ENCODE measurements around the gene RFC3.

Gene RFC3

DNA sequence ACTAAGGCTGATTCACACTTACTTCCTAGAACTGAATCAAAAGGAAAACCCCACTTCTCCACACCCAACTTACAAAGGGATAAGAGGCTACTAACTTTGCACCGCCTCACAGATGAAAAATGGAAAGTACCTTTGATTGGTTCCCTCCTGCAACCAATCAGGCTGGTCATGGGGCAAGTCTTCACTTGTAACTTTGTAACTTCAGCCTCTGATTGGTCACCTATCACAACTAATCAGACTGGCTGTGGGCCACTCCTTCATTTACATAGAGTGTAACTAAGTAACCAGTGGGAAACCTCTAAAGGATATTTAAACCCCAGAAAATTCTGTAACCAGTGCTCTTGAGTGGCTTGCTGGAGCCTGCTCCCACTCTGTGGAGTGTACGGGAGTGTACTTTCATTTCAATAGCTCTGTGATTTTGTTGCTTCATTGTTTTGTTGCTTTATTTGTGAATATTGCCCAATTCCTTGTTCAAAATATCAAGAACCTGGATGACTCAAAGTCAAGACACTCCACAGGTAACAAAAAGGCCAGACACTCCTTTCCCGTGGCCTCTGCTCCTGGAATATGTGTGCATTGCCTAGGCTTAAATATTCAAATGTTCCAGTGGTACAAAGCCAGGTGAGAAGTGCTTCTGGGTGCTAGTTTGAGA, 50.5 kb downstream of the RFC3 start:
- DNase-seq (ENCODE audit: low read depth), result no peak

DNA sequence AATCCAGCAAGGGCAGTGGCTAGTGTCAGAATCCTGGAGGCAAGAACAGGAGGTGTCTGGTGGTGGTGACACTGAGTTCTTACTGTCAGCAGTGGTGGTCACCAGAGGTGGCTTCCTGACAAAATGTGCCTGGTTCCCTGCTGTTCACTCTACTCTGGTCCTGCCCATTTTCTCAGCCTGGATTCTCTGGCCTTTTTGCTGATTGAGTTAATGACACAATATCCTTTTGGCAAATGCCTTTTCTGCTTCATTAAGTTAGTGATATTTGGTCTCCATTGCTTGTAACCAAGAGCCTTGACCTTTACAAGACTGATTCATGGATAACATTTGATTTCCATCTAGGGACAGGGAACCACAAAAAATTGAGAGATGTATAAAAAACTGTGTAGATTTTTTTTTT, 51.1 kb downstream of the RFC3 start:
- no peak for DNase-seq (ENCODE audit: low read depth)

DNA sequence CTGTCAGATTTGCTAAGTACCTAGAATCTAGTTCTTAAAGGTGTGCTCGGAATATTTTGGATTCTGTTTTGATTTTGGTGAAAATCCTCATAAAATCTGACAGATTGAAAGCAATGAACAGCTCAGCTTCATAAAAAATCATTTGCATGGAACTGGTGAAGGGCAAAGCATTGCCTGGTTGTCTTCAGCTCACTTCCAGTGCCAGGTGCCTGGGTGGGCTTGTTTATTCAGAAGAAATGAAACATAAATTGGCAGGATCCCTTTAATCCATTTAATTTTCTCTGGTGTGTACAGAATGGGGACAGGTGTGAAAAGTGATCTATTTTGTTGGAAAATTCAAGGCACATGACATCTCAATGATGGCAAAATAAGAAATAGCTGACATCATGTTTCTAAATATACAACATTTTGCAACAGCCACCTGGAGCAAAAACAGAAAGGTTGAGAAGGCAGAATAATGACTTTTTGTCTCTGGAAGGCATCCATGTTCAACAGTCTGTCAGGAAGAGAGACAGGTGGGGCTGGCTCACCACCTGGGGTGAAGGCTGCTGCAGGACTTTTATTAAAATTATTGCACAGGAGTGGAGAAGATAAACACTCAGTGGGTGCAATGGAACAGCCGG, 52.2 kb downstream of the RFC3 start:
- DNase-seq (ENCODE audit: low read depth), result no peak

DNA sequence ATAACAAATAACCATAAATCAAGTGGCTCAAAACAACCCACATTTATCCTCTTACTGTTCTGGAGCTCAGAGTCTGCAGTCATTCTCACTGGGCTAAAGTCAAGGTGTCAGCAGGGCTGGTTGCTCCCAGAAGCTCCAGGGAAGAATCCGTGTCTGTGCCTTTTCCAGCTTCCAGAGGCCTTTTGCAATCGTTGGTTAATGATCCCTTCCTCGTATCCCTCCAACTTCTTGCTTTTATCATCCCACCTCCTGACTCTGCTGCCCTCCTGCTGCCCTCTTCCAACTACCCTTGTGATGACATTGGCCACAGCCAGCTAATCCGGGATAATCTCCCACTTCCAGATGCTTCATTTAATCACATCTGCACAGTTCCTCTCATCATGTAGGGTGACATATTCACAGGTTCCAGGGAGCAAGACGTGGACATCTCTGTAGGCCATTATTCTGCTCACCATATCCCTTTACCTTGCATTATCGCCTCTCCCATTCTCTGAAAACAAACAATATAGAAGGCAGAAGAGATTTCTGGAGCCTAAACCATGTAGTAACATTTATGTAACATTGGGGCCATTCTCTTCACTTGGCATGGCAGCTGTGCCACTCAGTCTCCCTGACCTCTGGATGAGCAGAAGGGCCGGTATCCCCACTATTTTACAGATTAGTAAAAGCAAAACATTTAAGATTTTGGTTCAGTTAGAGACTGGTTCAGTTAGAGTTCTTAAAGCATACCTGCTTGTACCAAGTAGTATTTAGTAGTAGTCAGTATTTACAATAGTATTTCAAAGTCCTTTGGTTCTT, 53.5 kb downstream of the RFC3 start:
- DNase-seq (ENCODE audit: low read depth), result no peak

DNA sequence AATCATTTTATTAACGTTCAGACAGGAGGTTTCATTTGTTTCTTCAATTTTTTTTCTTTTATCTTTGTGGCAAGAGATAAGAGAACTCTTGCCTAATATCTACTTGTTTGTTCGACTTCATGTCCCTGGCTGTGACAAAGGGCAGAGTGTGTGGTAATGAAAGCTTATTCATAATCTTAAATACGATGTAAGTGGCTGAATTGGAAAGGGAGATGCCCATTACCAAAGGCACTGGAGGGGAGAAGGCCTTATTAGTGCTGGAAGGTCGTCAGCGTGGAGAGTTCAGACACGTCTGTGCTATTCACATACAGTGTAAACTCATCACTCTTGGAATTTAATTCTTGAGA, 54.0 kb downstream of the RFC3 start:
- DNase-seq (ENCODE audit: low read depth), result no peak

DNA sequence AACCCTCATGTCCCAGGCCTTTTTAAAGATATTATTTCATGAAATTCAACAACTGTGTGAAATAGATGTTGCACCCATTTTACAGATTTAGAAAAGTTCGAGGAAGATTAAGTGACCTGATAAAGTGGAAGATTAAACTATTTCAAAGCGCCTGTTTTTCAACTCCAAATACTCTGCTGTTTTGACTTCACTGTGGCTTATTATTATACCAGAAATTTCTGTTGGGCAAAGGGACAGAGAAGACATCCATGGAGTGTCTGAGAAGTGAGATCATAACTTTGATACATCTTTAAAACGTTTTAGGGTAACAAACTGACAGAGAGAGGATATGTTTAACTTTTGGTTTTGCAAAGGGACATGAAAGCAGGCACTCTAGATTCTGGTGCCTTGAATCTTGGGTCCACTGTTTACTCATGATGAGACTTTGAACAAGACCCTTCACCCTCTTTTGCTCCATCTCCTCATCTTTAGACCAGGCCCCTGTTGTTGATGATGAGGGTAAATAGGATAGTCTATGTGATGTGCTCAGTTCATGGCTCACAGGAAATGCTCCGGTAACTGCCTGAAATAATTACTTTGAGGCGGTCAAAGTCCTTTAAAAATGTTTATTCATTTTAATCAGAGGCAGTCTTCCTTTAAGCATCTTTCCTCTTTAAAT, 55.4 kb downstream of the RFC3 start:
- DNase-seq (ENCODE audit: low read depth), result no peak

DNA sequence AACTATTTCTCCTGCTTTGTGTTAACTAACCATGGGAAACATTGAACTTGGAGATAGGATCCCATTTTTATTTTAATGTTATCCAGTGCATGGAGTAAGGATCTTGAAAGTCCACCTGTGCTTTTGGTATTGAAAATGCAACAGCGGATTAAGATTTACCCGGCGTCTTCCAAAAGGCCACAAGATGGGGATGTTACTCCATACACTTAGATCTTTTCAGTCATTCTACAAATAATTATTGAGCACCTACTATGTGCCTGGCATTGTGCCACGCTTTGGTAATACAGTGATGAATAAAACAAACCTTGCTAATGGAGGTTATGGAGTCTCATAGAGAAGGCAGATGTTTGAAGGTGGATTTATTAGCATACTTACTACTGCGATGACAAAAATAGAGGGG, 56.9 kb downstream of the RFC3 start:
- DNase-seq (ENCODE audit: low read depth), result no peak

DNA sequence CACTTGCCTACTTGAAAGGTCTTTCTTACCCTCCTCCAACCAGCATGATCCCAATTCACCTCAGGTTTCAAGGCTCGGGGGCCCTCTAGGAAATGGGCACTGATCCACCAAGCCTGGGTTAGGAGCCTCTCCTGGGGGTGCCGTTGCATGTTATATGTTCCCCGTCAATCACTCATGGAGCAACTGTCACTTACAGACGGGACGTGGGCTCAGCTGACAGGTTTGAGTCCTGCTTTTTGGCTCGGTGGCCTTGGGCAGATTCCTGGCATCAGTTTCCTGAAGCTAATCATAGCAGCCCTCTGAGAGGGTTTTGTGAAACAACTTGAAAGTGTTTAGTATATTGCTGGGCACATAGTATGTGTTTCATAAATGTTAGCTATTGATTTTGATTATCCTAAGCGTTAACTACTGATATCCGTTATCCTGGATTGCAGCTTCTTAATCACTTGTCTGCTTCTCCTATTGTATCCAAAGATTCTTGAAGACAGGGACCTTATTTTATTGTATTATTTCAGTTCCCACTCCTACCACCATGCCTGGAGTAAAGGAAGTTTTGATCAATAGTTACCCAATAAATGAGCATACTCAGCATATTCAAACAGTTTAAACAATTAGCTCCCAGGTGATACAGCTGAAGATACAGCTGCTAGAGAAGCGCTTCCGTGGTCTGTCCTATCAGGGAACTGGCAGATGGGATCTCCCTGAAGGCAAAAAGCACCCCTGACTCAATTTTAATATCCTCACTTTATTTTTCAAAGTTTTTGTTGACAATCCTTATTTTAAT, 57.9 kb downstream of the RFC3 start:
- no peak for DNase-seq (ENCODE audit: low read depth)

DNA sequence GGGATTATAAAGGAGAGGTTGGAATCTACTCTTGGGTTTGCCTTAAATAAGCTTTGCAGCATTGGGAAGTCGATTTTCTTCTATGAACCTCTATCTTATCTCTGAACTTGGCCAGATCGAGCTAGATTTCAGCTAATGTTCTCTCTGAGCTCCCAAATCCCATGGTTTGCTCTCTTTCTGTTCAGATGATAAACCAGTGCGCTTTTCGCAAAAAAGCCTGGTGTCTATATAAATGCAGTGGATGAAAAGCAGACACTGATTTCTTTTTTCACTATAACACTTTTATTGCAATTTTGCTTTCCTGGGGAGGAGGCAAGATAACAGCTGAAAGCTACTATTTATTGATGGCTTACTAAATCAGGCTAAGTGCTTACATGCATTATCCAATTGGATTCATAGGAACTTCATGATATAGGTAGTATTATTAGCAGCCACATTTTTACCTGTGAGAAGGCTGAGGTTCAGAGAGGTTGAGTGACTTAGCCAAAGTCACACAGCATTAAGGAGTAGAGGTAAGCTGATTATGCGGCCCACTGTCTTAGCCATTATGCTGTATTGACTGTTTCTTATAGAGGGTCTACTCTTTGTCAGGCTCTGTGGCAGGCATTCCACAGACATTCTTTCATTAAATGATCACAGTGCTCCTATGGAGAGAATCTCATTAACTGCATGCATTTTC, 58.9 kb downstream of the RFC3 start:
- DNase-seq (ENCODE audit: low read depth), result no peak

DNA sequence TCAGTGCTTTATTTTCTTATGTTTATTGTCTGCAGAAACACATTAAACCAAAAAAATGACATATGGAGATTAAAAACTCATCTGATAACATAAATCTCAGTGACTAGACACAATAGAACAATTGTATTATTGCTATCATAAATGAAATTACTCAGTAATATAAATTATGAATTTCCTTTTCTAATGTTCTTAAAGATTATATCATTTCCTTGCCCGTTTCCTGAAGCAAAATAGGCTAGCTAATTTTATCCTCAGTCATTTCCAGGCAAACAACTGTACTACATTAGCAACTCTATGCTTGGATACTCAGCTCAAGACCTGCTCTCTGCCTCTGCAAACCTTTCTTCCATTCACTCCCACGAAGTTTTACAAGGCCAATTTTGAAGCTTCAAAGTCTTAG, 61.2 kb downstream of the RFC3 start:
- no peak for DNase-seq (ENCODE audit: low read depth)

DNA sequence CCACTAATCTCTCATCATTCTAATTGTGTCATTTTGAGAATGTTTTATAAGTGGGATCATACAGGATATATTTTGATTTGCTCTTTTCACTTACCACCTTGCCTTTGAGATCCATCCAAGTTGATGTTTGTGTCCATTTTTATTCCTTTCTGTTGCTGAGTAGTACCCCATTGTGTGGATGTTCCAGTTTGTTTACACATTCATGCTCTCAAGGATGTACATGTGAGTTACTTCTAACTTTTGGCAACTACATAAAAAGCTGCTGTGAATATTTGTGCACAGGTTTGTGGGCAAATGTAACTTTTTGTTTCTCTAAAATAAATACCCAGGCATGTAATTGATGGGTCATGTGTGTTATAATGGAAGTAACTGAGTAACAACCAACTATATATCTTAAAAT, 64.9 kb downstream of the RFC3 start:
- DNase-seq (ENCODE audit: low read depth), result no peak

DNA sequence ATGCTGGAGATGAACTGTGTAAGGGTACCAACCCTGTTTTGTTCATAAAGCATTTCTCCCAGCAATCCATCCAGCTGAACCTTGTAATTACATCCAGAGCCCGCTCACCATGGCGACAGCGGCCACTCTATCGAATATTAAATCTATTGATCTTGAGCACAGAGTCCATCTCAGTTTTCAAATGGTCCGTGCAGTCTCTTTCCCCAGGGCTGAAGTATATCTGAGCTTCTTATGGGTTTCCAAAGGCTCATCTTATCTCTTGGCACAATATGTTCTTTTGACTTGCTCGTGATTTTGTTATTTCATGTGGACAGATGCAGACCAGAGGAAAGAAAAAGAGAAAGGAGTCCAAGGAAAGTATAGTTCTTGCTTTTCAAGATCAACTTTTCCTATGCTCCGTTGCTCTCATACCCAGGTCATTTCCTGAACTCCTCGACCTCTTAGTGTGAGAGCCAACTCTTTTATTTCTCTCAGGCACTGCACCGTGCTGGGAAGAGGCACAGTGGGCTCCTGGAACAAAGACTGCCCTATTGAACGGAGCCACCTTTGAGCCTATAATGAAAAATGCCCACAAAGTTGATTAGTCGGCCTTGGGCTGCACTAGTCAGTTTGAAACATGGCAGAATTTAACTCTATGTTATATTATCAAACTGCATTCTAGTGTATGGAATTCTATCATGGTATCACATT, 66.7 kb downstream of the RFC3 start:
- no peak for DNase-seq (ENCODE audit: low read depth)

Data from activated T-cell treated with anti-CD3 and anti-CD28 coated beads for 1 hour (primary cell).